ENCODE data around the gene NEURL1B.

Gene NEURL1B

GRCh38 chr5:172726966-172727365, 85.9 kb downstream of the NEURL1B start:
- no peak overlapping the region for H3K27ac ChIP-seq (ENCODE audit: low read length)
- no peaks in the 10 kb centered on the region for H3K9me3 ChIP-seq (ENCODE audit: insufficient read depth, low read depth, low read length)
- no peaks in the 10 kb centered on the region for H3K36me3 ChIP-seq (ENCODE audit: insufficient read depth, low read depth, low read length)
- H3K4me1 ChIP-seq (ENCODE audit: insufficient read depth, low read length), result no peaks in the 10 kb centered on the region
- no peak overlapping the region for H3K4me3 ChIP-seq (ENCODE audit: low read length)
- H3K27me3 ChIP-seq (ENCODE audit: insufficient read depth, low read length), result peaks cover 18% of the 10 kb centered on the region
- H3K9ac ChIP-seq (ENCODE audit: low read depth, low read length), result no peak overlapping the region

DNA sequence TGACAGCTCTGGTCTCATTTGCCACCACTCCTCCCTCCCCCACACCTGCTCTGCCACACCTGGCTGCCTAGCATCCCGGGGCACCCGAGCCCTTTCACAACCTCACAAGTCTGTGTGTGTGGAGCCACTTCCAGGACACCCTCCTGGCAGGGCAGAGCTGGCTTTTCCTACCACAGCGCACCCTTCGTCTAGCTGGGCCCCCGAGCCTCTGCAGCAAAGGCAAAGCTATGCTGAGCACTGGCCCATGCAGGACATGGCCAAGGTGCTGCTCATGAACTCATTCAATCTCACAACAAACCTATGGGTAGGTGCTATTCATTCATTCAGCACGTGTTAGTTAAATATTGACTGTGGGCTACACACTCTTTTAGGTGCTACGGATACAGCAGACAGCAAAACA, 86.5 kb downstream of the NEURL1B start:
- no peaks in the 10 kb centered on the region for H3K36me3 ChIP-seq (ENCODE audit: insufficient read depth, low read depth, low read length)
- H3K4me3 ChIP-seq (ENCODE audit: low read length), result no peak overlapping the region
- no peak overlapping the region for H3K9ac ChIP-seq (ENCODE audit: low read depth, low read length)
- H3K27me3 ChIP-seq (ENCODE audit: insufficient read depth, low read length), result peaks cover 14% of the 10 kb centered on the region
- H3K9me3 ChIP-seq (ENCODE audit: insufficient read depth, low read depth, low read length), result no peaks in the 10 kb centered on the region
- H3K27ac ChIP-seq (ENCODE audit: low read length), result no peak overlapping the region
- H3K4me1 ChIP-seq (ENCODE audit: insufficient read depth, low read length), result no peaks in the 10 kb centered on the region

DNA sequence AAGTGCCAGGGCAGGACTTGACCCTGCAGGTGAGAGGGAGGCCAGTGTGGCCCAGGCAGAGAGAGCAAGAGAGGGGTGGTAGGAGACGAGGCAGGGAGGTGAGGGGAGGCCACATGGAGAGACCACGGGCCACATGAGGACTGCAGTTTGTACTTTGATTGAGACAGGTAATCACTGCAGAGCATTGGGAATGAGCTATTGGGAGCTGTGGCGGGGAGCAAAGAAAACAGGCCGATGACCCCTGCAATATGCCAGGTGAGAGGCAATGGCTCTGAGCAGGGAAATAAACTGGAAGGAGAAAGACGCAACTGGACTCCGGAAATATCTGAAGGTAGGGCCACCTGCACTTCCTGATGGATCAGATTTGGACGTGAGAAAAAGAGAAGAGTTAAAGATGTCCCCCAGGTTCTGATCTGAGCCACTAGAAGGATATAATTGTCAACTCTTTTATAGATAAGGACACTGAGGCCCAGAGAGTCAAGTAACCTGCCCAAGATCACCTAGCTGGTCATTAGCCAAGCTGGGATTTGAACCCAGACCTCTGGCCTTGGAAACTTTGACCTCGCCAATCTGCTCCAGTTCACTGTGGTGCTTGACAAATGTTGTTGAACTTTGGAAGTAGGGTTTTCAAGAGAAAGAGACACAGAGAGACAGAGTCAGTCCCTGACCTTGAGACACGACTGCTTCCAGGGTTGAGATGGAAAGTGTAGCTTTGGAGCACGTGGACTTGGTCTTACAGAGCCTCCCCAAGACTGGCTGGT, 87.6 kb downstream of the NEURL1B start:
- H3K36me3 ChIP-seq (ENCODE audit: insufficient read depth, low read depth, low read length), result no peaks in the 10 kb centered on the region
- H3K27me3 ChIP-seq (ENCODE audit: insufficient read depth, low read length), result peaks cover 8% of the 10 kb centered on the region; the same call in 1 of the 2 replicates
- H3K9me3 ChIP-seq (ENCODE audit: insufficient read depth, low read depth, low read length), result no peaks in the 10 kb centered on the region
- H3K4me3 ChIP-seq (ENCODE audit: low read length), result no peak overlapping the region
- H3K27ac ChIP-seq (ENCODE audit: low read length), result no peak overlapping the region
- no peak overlapping the region for H3K9ac ChIP-seq (ENCODE audit: low read depth, low read length)
- H3K4me1 ChIP-seq (ENCODE audit: insufficient read depth, low read length), result no peaks in the 10 kb centered on the region

GRCh38 chr5:172729588-172729987, 88.5 kb downstream of the NEURL1B start:
- H3K9me3 ChIP-seq (ENCODE audit: insufficient read depth, low read depth, low read length), result no peaks in the 10 kb centered on the region
- no peaks in the 10 kb centered on the region for H3K4me1 ChIP-seq (ENCODE audit: insufficient read depth, low read length)
- H3K27me3 ChIP-seq (ENCODE audit: insufficient read depth, low read length), result no peaks in the 10 kb centered on the region
- H3K27ac ChIP-seq (ENCODE audit: low read length), result no peak overlapping the region
- no peak overlapping the region for H3K9ac ChIP-seq (ENCODE audit: low read depth, low read length)
- H3K36me3 ChIP-seq (ENCODE audit: insufficient read depth, low read depth, low read length), result no peaks in the 10 kb centered on the region
- no peak overlapping the region for H3K4me3 ChIP-seq (ENCODE audit: low read length)

DNA sequence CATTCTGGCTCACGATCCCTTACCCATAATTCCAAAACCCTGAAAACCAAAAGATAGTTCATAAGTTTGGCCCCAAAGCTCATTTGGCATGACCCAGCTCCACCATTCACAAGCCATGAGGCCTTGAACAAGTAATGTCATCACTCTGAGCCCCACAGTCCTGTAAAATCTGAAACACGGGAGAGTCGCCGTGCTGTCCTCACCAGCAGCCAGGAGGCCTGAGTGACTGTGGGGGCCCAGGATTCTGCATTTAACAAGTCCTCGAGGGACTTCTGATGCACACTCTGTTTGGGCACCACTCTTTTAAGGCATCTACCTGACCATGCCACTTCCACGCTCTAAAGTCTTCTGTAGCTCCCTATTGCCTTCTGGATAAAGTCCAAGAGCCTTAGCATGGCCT, 89.2 kb downstream of the NEURL1B start:
- Histone ChIP-seq H3K4me3 (ENCODE audit: low read length) (no peak overlapping the region), H3K9me3 (ENCODE audit: insufficient read depth, low read depth, low read length) (no peaks in the 10 kb centered on the region), H3K27me3 (ENCODE audit: insufficient read depth, low read length) (no peaks in the 10 kb centered on the region), H3K27ac (ENCODE audit: low read length) (no peak overlapping the region), H3K9ac (ENCODE audit: low read depth, low read length) (no peak overlapping the region), H3K36me3 (ENCODE audit: insufficient read depth, low read depth, low read length) (no peaks in the 10 kb centered on the region), H3K4me1 (ENCODE audit: insufficient read depth, low read length) (no peaks in the 10 kb centered on the region)

GRCh38 chr5:172730981-172731679, 90.1 kb downstream of the NEURL1B start:
- Histone ChIP-seq H3K36me3 (ENCODE audit: insufficient read depth, low read depth, low read length) (no peaks in the 10 kb centered on the region), H3K9me3 (ENCODE audit: insufficient read depth, low read depth, low read length) (no peaks in the 10 kb centered on the region), H3K9ac (ENCODE audit: low read depth, low read length) (no peak overlapping the region), H3K4me1 (ENCODE audit: insufficient read depth, low read length) (no peaks in the 10 kb centered on the region), H3K27ac (ENCODE audit: low read length) (no peak overlapping the region), H3K4me3 (ENCODE audit: low read length) (no peak overlapping the region), H3K27me3 (ENCODE audit: insufficient read depth, low read length) (no peaks in the 10 kb centered on the region)

DNA sequence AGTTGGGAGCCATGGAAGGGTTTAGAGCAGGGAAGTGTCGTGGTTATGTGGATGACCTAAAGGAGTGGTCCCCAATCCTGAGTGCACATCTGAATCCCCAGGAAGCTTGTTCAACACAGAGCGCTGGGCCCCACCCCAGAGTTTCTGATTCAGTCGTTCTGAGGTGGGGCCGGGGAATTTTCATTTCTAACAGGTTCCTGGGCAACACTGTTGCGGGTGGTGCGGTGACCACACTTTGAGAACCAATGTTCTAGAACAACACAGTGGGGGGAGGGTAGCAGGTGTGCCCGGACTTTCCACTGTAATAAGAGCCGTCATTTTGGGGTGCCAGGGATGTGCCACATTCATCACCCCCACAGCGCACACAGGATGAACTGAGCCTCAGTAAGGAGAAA, 90.6 kb downstream of the NEURL1B start:
- no peak overlapping the region for H3K27ac ChIP-seq (ENCODE audit: low read length)
- no peaks in the 10 kb centered on the region for H3K36me3 ChIP-seq (ENCODE audit: insufficient read depth, low read depth, low read length)
- no peaks in the 10 kb centered on the region for H3K4me1 ChIP-seq (ENCODE audit: insufficient read depth, low read length)
- H3K27me3 ChIP-seq (ENCODE audit: insufficient read depth, low read length), result no peaks in the 10 kb centered on the region
- no peak overlapping the region for H3K4me3 ChIP-seq (ENCODE audit: low read length)
- no peaks in the 10 kb centered on the region for H3K9me3 ChIP-seq (ENCODE audit: insufficient read depth, low read depth, low read length)
- no peak overlapping the region for H3K9ac ChIP-seq (ENCODE audit: low read depth, low read length)

DNA sequence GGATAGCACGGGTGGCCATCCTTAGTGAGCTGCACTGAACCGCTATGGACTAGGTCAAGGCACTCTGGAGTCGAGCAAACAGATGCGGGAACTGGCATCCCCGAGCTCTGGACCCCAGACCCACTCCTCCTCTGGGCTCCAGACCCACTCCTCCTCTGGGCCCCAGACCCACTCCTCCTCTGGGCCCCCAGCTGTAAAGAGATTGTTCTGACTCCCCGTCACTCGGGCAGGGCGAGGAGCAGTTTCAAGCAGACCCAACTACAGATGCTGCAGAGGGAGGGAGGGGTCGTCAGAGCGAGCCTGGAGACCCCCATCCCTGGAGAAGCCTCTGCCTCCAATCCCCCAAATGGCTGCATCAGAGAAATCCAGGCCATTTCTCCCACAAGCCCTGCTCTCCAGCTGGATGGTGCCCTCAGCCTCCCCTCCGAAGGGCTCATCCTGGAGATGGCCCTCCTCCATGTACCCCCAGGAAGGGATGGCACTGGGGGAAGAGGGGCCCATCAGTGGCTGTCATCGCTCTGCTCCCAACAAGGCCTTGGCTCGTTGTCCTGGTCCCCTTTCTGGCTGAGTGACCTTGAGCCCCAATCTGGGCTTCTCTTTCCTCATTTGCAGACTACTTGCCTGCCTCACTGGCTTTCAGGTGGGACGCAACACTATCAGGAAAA, 91.3 kb downstream of the NEURL1B start:
- Histone ChIP-seq H3K9ac (ENCODE audit: low read depth, low read length) (no peak overlapping the region), H3K27ac (ENCODE audit: low read length) (no peak overlapping the region), H3K9me3 (ENCODE audit: insufficient read depth, low read depth, low read length) (no peaks in the 10 kb centered on the region)

GRCh38 chr5:172733131-172733973, 92.3 kb downstream of the NEURL1B start:
- no peaks in the 10 kb centered on the region for H3K27me3 ChIP-seq (ENCODE audit: insufficient read depth, low read length)
- no peak overlapping the region for H3K9ac ChIP-seq (ENCODE audit: low read depth, low read length)
- no peak overlapping the region for H3K4me3 ChIP-seq (ENCODE audit: low read length)
- no peaks in the 10 kb centered on the region for H3K4me1 ChIP-seq (ENCODE audit: insufficient read depth, low read length)
- no peaks in the 10 kb centered on the region for H3K36me3 ChIP-seq (ENCODE audit: insufficient read depth, low read depth, low read length)
- H3K9me3 ChIP-seq (ENCODE audit: insufficient read depth, low read depth, low read length), result no peaks in the 10 kb centered on the region
- H3K27ac ChIP-seq (ENCODE audit: low read length), result no peak overlapping the region

More for the DNA sequence above, 91.3 kb downstream of the NEURL1B start:
- H3K27me3 ChIP-seq (ENCODE audit: insufficient read depth, low read length), result no peaks in the 10 kb centered on the region
- no peaks in the 10 kb centered on the region for H3K36me3 ChIP-seq (ENCODE audit: insufficient read depth, low read depth, low read length)
- H3K4me1 ChIP-seq (ENCODE audit: insufficient read depth, low read length), result no peaks in the 10 kb centered on the region
- H3K4me3 ChIP-seq (ENCODE audit: low read length), result no peak overlapping the region

DNA sequence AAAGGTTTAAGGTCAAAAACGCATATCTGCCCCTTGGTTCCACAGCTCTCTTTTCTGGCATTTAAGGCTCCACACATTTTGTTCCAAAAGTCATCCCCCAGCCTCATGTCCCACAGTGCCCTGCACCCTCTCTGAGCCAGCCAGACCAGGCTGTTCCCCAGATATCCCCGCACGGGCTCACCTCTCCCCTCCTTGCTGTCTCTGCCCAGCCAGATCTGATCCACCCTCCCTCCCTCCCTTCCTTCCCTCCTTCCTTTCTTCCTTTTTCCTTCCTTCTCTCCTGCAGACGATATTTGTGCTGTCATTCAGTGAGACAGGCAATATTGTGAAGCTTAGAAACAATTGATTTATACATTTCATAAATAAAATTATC, 92.9 kb downstream of the NEURL1B start:
- no peak overlapping the region for H3K4me3 ChIP-seq (ENCODE audit: low read length)
- H3K27ac ChIP-seq (ENCODE audit: low read length), result no peak overlapping the region
- H3K9me3 ChIP-seq (ENCODE audit: insufficient read depth, low read depth, low read length), result no peaks in the 10 kb centered on the region
- no peaks in the 10 kb centered on the region for H3K36me3 ChIP-seq (ENCODE audit: insufficient read depth, low read depth, low read length)
- no peak overlapping the region for H3K9ac ChIP-seq (ENCODE audit: low read depth, low read length)
- H3K4me1 ChIP-seq (ENCODE audit: insufficient read depth, low read length), result no peaks in the 10 kb centered on the region
- no peaks in the 10 kb centered on the region for H3K27me3 ChIP-seq (ENCODE audit: insufficient read depth, low read length)

- H3K4me3 ChIP-seq (ENCODE audit: low read length), result no peak overlapping the region
- H3K36me3 ChIP-seq (ENCODE audit: insufficient read depth, low read depth, low read length), result no peaks in the 10 kb centered on the region
- H3K4me1 ChIP-seq (ENCODE audit: insufficient read depth, low read length), result no peaks in the 10 kb centered on the region
- H3K9ac ChIP-seq (ENCODE audit: low read depth, low read length), result no peak overlapping the region
- H3K27me3 ChIP-seq (ENCODE audit: insufficient read depth, low read length), result no peaks in the 10 kb centered on the region
- no peaks in the 10 kb centered on the region for H3K9me3 ChIP-seq (ENCODE audit: insufficient read depth, low read depth, low read length)
- no peak overlapping the region for H3K27ac ChIP-seq (ENCODE audit: low read length)
These were observed 94.2 kb downstream of the NEURL1B start for GRCh38 chr5:172735141-172735831.
